ENCODE results near the gene SLC39A13.

The SLC39A13 gene

GRCh38 chr11:47407746-47408590 is at the start of gene SLC39A13:
Gene SLC39A13 (plus strand): TSS chr11:47408590. CDS start chr11:47410095, 1,505 bp downstream.
- peak; percentile 91 to 98 for DNase-seq

DNA sequence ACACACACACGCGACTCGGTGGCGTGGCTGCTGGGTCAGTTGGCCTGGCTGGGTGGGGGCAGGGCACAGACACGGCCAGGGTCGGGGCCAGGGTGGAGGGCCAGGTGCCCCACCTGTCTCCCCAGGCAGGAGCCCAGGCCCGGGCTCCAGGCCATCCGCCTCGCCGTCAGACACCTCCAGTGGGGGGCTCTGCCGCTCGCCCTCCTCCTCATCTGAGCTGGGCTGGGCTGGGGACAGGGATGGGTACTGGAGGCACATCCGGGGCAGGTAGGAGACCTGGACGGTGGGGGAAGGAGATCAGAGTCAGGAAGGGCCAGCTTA is 49.7 kb upstream of the SLC39A13 start:
- no peak for DNase-seq

DNA sequence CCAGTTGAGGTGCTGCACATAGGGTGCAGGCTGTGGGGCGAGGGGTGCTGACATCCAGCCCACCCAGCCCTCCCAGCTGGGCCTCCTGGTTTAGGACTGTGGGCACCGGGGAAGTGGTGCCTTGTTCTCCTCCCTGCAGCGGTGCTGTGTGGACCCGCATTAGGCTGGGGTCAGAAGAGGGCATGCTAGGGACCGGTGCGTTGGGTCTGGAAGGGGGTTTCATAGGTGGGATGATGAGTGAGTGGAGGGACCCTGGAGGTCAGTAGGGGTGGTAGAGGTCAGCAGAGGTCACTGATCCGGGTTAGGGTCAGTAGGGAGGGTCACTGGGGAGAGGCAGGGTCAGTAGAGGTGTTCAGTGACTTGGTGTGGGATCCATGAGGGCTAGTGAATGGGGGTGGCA is 49.2 kb upstream of the SLC39A13 start:
- DNase-seq, result no peak

DNA sequence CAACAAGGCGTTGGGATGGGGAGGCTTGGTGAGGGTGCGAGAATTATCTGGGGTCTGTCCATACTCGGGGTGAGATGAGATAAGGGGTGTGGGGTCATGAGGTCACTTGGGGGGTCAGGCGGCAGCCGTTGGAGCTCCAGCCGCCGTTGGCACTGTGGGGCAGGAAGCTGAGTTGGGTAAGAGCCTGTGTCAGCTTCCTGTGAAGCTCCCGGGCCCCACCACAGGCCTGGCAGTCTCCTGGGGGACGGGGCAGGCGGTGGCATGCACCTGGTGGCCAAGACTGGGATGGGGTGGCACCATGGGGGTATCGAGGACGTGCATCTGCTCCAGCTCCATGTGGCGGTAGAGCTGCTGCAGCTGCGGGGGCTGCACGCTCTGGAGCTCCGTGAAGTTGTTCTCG is 48.8 kb upstream of the SLC39A13 start:
- DNase-seq, result no peak

DNA sequence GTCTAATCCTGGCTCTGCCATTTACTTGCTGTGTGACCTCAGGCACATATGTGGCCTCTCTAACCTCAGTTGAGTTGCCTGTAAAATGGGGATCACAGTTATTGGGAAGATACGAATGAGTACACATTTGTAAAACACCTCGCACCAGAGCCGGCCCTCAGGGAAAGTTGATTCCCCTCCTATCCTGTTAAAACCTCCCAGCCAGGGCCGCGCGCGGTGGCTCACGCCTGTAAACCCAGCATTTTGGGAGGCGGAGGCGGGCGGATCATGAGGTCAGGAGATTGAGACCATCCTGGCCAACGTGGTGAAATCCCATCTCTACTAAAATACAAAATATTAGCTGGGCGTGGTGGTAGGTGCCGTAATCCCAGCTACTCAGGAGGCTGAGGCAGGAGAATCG is 48.0 kb upstream of the SLC39A13 start:
- no peak for DNase-seq

DNA sequence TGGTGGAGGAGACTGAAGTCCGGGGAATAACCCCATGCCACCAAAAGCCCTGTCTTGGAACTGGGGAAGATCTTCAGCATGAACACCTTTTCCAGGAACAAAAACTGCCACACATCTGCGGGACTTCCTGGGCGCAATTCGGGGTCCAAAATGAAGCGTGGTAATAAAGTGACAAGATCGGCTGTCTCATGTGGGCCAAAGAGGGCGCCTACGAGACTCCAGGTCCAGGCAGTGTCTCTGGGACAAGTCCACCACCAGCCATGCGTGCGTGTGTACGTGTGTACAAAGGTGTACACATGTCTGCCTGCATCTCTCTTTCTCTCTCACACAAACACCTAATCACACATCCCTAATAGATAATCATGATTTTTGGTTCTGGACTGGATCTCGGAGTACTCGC is 47.0 kb upstream of the SLC39A13 start:
- no peak for DNase-seq

- DNase-seq, result no peak
Observed at GRCh38 chr11:47366020-47366490, 42.3 kb upstream of the SLC39A13 start.

DNA sequence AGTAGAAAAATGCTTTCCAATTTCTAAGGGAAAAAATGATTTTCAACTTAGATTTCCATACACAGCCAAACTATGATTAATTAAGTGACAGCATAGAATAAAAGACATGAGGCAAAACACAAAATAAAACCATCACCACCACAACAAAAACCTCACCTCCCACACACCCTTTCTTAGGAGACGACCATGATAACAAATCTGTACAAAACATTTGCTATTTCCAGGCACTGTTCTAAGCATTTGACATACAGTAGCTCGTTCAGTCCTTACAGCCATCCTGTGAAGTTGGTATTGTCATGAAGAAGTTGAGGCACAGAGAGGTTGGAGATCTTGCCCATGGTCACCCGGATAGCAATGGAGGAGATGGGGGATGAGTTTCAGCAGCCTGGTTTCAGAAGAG is 38.7 kb upstream of the SLC39A13 start:
- no peak for DNase-seq

- no peak for DNase-seq
Observed at GRCh38 chr11:47372422-47372821, 36.0 kb upstream of the SLC39A13 start.

- DNase-seq, result peak; percentile 63 to 93
Observed at GRCh38 chr11:47373876-47374719, 34.3 kb upstream of the SLC39A13 start.

GRCh38 chr11:47374720-47375019 is 33.7 kb upstream of the SLC39A13 start:
- DNase-seq, result no peak

DNA sequence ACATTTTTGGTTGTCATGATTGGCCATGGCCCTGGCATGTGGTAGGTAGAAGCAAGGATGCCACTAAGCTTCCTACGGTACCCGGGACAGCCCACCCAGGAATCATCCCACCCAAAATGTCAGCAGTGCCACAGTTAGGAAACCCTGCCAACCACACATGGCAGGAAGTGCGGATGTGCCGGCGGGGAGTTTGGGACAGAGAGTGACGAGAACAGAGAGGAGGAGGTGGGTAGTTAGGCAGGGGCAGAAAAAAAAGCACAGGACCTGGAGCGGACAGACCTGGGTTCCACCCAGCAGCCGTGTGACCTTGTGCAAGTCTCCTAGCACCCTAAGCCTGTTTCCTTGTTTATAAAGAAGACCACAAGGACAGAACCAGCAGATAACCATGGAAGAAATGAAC is 33.4 kb upstream of the SLC39A13 start:
- no peak for DNase-seq

GRCh38 chr11:47375546-47376085 is 32.8 kb upstream of the SLC39A13 start:
- no peak for DNase-seq

DNA sequence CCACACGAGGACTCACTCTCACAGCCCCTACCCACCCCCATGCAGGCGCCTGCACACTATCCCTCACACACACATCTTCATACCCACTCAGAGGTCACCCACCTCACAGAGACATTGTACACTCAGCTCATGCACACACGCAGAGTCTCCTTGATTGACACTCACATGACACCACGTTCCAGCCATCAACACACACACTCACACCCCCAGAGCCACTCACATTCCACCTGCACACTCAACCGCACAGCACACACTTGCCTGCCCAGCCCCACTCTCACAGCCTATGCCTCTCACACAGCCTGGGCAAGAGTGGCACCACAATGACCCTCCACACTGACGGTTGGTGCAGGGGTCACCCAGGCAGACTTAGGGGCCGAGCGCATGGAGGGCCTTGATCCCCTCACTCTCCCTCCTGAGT is 32.3 kb upstream of the SLC39A13 start:
- no peak for DNase-seq

GRCh38 chr11:47376525-47377371 is 31.6 kb upstream of the SLC39A13 start:
- DNase-seq, result no peak

DNA sequence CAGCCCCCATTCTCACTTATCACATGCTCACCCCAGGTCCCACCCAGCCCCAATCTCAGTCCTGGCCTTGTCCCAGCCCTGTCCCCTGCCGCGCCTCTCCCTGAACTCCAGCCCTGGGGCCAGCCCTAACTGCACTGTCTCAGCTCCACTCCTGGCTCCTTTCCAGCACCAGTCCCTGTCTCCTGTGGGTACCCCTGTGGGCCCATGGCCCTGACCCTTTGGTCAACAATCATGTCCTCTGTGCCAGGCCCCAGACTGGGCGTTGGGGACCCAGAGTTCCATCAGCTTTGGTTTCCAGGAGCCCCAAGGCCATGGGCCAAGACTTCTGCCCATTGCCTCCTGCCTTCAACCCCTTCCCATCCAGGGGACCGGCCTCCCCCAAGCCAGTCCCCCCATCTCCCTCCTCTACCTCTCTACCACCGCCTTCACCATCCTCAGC is 30.8 kb upstream of the SLC39A13 start:
- no peak for DNase-seq

GRCh38 chr11:47378010-47378835 is 30.2 kb upstream of the SLC39A13 start, which contains the start of gene SPI1:
Gene SPI1 (minus strand): TSS chr11:47378547. CDS start chr11:47378353, 194 bp downstream.
- peak in 1 of 2 experiments; percentile 32 for DNase-seq

GRCh38 chr11:47378836-47379170 is 29.6 kb upstream of the SLC39A13 start:
- no peak for DNase-seq

- no peak for DNase-seq
Observed at GRCh38 chr11:47379317-47379716, 29.1 kb upstream of the SLC39A13 start.

GRCh38 chr11:47380078-47380477 is 28.3 kb upstream of the SLC39A13 start:
- no peak for DNase-seq

DNA sequence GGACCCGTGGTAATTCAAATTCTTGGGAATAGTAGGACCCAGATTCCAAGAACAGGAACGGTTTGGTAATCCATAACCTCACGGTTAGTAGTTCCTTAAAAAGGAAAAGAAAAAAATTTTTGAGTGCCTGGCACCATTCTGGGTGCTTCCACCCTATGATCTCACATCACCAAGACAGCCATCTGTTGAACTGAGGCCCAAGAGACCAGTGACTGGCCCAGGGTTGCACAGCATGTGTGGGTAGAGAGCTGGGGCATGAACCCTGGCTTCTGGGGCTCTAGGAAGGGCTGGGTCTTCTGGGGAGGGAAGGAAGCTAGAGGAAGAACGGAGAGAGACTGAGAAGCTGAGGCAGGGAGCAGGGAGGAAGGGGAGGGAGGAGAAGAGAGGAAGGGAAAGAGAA is 25.3 kb upstream of the SLC39A13 start:
- DNase-seq, result no peak

DNA sequence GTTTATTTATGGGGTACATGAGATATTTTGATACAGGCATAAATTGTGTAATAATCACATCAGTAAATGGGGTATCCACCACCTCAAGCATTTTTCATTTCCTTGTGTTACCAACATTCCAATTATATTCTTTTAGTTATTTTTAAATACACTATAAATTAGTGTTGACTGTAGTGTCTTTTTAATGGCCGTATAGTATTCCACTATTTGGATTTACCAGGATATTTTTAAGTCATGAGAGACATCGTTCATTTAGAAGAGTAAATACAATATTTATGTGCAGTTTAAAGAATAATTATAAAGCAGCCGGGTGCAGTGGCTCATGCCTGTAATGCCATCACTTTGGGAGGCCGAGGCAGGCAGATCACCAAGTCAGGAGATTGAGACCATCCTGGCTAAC is 23.9 kb upstream of the SLC39A13 start:
- DNase-seq, result no peak
